Testis (tissue), 2 donors: ENCODE data around the gene SLC7A6.

Experiments
- CTCF ChIP-seq, 3 experiments: fragments of 450-650 bp in 2 of 3; fragments of 200-600 bp in 1 of 3; sonication (generic) in 1 of 3; IDR thresholded peaks; one replicate each; pipeline ENCODE4 v1.5.1; 2016 to 2019; ENCODE audit warnings: antibody characterized with exemption in 3 of 3, mild to moderate bottlenecking in 2 of 3, moderate library complexity in 1 of 3
- POLR2A ChIP-seq: fragments of 450-650 bp; IDR thresholded peaks from one replicate; pipeline ENCODE4 v1.6.1; 2017; ENCODE audit warnings: antibody characterized with exemption, mild to moderate bottlenecking, moderate library complexity

DNA sequence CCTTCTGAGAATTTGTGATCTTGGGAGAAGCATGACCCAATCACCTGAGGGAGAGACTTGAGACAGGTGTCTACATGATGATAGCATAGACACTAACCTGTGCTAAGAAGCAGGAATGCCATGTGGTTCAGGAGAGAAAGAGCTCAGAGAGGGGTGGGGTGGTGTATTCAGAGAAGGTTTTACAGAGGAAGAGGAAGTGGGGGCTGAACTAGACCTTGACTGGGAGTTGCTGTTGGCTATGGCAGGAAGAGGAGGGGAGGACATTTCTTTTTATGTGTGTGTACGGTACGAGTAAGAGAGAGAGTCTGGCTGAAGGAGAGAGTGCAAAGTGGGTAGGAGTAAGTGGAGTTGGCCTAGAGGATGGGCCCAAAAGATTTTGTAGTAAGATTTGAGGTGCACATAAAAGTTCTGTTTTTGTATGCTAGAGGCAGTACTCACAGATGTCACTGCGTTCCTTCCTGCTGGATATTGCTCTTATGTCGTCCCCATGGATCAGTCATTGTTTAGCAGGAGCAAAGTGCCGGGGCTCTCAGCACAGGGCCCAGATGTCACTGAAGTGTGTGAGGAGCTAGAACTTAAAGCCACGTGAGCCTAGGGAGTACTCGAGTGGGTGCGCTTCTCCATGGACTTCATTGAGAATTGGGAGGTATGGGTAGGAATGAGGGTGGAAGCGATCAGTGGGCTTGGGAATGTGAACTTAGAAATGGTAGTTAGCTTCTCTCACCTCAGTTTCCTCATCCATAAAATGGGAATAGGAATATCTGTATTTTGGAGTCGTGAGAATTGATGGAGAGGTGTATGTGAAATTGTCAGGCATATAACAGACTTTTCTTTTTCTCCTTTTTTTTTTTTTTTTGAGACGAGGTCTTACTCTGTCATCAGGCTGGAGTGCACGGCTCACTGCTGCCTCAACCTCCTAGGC, 22.1 kb downstream of the SLC7A6 start:
- TF ChIP-seq CTCF (IDR thresholded peaks at IDR 0.05) (no peak), POLR2A (no peak)
